Esophagus (tissue), 2 donors: ENCODE data around the gene RNF38. TPM values are rescaled to one million over a fixed set of nuclear protein-coding genes. Genes with fewer than 3 reads are reported as not detected.
"Not testable (repeated sequence)": the region's sequence is repeated elsewhere in the genome, so short reads cannot be mapped to it uniquely, and the experiment has no call there.

Experiments
- H3K27ac ChIP-seq, 2 donors: one replicate each; pipeline ENCODE4 v1.5.1; 2013; ENCODE audit warnings: low read depth in 2 of 2, mild to moderate bottlenecking in 2 of 2, inconsistent platforms in 1 of 2, low read length in 1 of 2, moderate library complexity in 1 of 2
- H3K27me3 ChIP-seq, 2 donors: one replicate each; pipeline ENCODE4 v1.6.1; 2013; ENCODE audit warnings: low read length in 2 of 2, control low read depth in 1 of 2, mild to moderate bottlenecking in 1 of 2; ENCODE audit not compliant: insufficient read depth in 2 of 2, control insufficient read depth in 1 of 2
- H3K36me3 ChIP-seq, 2 donors: one replicate each; pipeline ENCODE4 v1.6.1; 2013; ENCODE audit warnings: low read length in 1 of 2; ENCODE audit not compliant: control insufficient read depth in 2 of 2, insufficient read depth in 2 of 2
- H3K4me1 ChIP-seq, 2 donors: one replicate each; pipeline ENCODE4 v1.6.1; 2013; ENCODE audit warnings: low read length in 1 of 2; ENCODE audit not compliant: control insufficient read depth in 2 of 2, insufficient read depth in 2 of 2
- H3K4me3 ChIP-seq, 2 donors: one replicate each; pipeline ENCODE4 v1.5.1; 2013; ENCODE audit warnings: low read length in 2 of 2, mild to moderate bottlenecking in 2 of 2, low read depth in 1 of 2, moderate library complexity in 1 of 2
- H3K9me3 ChIP-seq, 2 donors: one replicate each; pipeline ENCODE4 v1.6.1; 2013; ENCODE audit warnings: mild to moderate bottlenecking in 2 of 2, low read depth in 1 of 2, low read length in 1 of 2, moderate library complexity in 1 of 2; ENCODE audit not compliant: control insufficient read depth in 2 of 2, insufficient read depth in 1 of 2
- WGBS, 2 donors: extraction: QIAGEN DNeasy Blood & Tissue Kit; methylation state at CpG; one replicate each; pipeline ENCODE4 v1.1.7; 2013; 5-methylcytosine and 5-hydroxymethylcytosine counted together
- polyA plus RNA-seq, 2 donors: library from polyadenylated mRNA; stranded (reverse); fragments of 200-250 nt; gene quantifications; one replicate each; pipeline ENCODE4 v1.2.3, GENCODE V29; 2013
- donor health status: healthy with polysubstance abuse.
- donor health status: Bipolar disorder and iron deficiency.

The RNF38 gene
- polyA plus RNA-seq, 2 donors = 5.0 to 7.7 TPM

DNA sequence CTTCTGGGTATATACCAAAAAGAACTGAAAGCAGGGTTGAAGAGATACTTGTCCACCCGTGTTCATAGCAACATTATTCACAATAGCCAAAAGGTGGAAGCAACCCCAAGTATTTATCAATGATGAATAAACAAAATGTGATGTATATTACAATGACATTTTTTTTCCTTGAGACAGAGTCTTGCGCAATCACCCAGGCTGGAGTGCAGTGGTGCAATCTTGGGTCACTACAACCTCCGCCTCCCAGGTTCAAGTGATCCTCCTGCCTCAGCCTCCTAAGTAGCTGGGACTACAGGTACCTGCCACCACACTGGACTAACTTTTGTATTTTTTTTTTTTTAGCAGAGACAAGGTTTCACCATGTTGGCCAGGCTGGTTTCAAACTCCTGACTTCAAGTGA is 11.3 kb upstream of the RNF38 start:
- H3K4me3 ChIP-seq, H3K4me1 ChIP-seq, H3K27me3 ChIP-seq, H3K27ac ChIP-seq, H3K9me3 ChIP-seq, H3K36me3 ChIP-seq: not testable (repeated sequence)
- 95 to 96% methylated on average over 3 of the region's 3 CpGs for WGBS, 2 donors

DNA sequence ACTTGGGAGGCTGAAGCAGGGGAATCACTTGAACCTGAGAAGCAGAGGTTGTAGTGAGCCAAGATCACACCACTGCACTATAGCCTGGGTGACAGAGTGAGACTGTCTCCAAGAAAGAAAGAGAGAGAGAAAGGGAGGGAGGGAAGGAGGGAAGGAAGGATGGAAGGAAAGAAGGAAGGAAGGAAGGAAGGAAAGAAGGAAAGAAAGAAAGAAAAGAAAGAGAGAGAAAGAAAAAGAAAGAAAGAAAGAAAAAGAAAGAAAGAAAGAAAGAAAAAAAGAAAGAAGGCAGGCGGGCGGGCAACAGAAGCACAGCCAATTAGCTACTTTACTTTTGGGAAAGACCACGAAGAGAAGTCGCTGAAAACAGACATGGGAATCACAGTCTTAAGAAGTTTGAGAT is 9.0 kb upstream of the RNF38 start:
- not testable (repeated sequence) for H3K36me3 ChIP-seq, H3K9me3 ChIP-seq, H3K27me3 ChIP-seq, H3K4me1 ChIP-seq, H3K4me3 ChIP-seq, H3K27ac ChIP-seq
- 95 to 99% methylated on average over 4 of the region's 4 CpGs for WGBS, 2 donors

DNA sequence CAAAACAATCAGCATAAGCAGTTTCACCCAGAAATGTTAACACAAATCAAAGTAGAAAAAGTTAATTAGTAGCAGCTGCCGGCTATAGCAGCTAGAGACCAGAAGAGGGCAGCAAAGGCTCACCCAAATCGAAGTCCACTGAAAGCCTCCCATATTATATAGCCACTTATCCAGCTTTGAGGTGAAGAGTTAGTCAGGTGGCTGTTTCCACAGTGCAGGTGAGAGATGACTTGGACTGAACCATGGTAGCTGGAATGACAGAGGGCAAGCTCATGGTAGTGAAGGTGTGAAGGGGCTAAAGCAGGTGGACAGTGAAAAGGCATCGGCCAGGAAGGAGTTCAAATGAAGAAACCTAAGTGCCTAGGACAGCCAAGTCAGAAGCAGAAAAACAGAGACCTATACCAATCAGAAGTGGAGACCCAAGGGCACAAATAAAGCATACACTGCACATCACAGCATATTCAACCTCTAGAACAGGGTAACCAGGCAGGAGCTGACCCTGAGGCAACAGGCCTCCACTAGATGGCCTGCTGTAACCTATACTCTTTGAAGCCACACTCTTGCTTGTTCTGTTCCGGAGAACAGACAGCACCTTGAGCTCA is 7.2 kb upstream of the RNF38 start:
- Histone ChIP-seq H3K4me3 (no peak overlapping the region), H3K36me3 (no peaks in the 10 kb centered on the region), H3K27ac (no peak overlapping the region), H3K9me3 (no peaks in the 10 kb centered on the region), H3K27me3 (no peaks in the 10 kb centered on the region), H3K4me1 (no peaks in the 10 kb centered on the region)
- 36 to 38% methylated on average over 4 of the region's 4 CpGs for WGBS, 2 donors

DNA sequence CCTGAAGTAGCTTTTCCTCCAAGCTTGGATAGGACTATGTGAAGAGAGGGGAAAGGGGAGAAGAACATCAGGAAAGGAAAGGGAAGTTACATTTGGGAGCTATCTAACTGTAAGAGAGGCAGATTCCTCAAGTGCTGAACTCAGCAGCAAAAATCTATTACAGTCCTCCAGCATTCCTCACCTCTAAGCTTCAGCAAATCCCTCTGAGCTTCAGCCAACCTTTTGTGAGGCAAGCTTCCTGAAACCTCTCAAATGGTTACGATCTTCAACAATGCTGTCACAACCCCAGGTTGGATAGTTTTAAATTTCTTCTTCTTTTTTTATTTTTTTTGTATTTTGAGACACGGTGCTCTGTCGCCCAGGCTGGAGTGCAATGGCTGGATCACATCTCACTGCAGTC is 2.5 kb upstream of the RNF38 start:
- no peaks in the 10 kb centered on the region for H3K36me3 ChIP-seq
- no peaks in the 10 kb centered on the region for H3K27me3 ChIP-seq
- H3K4me3 ChIP-seq = no peak overlapping the region
- 45 to 68% methylated on average over 3 of the region's 3 CpGs for WGBS, 2 donors
- H3K27ac ChIP-seq = no peak overlapping the region
- H3K9me3 ChIP-seq = no peaks in the 10 kb centered on the region
- H3K4me1 ChIP-seq = no peaks in the 10 kb centered on the region

DNA sequence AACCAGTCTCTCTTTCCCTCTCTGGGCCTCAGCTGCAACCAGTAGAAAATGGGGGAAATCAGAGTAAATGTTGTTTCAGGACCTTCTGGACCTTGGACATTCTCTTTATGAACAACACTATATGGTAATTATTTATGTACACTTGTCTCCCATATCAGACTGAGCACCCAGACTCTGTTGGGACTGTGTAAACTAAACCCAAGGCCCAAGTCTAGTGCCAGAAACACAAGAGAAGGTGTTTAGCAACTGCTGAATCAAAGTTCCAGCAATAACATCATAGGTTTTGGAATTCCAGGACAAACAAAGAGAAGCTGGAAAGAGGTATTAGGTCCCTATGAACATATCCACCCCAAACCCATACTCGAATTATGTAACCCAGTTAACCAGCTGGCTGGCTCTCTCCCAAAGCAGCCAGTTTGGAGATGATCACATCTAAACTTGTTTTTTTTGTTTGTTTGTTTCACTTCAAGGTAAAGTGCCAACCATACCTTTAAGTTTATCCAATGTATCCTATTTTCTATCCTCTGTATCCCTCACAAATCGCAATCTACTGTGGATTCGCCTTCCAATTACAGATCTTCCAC is 1.9 kb upstream of the RNF38 start:
- no peaks in the 10 kb centered on the region for H3K9me3 ChIP-seq
- no peak overlapping the region for H3K27ac ChIP-seq
- peak overlapping the region in 1 of 2 donors; percentile 72 for H3K4me3 ChIP-seq
- H3K27me3 ChIP-seq = no peaks in the 10 kb centered on the region
- whole genome bisulfite sequencing, 2 donors = 74 to 76% methylated on average over 3 of the region's 3 CpGs
- H3K36me3 ChIP-seq = no peaks in the 10 kb centered on the region
- H3K4me1 ChIP-seq = no peaks in the 10 kb centered on the region

DNA sequence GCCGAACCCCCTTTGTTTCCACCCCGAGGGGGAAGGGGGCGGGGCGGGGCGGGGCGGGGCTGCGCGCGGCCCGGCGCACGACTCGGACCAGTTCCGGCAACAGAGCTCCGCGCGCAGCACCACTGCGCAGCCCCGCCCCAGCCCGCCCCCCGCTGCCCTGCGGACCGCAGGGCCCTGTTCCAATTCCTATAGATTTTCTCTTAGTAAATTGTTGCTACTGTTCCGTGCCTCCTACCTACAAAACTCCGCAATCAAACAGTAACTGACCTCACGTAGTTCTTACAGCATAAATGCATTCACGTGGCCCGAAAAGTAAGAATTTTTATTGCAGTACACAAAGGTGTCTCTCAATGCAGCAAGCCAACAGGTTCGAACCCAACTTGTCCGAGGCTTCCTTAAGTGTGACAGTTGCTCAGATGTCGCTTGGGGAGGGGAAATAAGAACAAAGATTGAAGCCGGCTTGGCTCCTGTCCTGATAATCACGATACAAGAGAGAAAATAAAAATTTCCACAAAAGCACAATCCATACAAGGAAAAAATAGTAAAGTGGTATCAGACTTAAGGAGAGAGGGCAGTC is 1.2 kb upstream of the RNF38 start:
- Histone ChIP-seq H3K36me3 (no peaks in the 10 kb centered on the region), H3K27me3 (no peaks in the 10 kb centered on the region), H3K4me1 (no peaks in the 10 kb centered on the region), H3K27ac (peak overlapping the region; percentile 98 to 99), H3K9me3 (no peaks in the 10 kb centered on the region), H3K4me3 (peak overlapping the region; percentile 72 to 79)
- 1 to 2% methylated on average over 19 to 33 of the region's 33 CpGs for WGBS, 2 donors

DNA sequence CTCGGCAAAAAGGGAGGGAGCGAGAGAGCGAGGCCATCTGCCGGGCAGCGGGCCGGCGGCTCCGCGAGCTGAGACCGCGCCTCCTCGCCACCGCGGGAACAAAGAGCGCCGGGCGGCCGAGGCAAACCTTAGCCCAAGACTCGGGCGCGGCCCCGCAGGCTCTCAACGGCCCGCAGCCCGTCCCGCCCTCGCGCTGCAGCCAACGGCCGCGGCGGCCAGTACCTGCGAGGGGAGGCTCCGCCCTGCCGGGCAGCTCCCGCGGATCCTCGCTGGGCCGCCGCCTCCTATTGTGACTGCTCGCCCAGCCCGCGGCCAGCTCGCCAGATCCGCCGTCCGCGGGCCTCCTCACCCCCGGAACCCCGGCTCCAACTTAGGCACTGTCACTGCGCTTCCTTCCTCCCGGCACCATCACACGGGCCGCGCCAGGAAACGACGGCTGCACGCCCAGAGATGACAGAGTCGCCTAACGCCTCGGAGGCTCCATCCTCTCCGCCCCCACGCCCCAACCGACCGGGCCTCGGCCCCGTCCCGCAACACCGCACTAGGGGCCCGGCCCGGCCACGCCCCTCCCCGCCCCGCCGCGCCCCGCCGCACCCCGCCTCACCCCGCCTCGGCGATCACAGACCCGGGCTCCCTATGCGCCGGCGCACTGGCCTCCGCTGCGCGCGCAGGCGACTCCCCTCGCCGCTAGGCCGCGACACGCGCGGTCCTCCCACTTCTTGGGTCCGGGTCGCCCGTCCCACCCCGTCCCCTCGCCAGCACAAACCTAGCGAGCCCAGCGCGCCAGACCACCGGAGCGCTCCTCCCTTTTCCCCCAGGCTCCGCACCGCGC is 479 bp upstream of the RNF38 start:
- no peaks in the 10 kb centered on the region for H3K9me3 ChIP-seq
- H3K4me1 ChIP-seq = no peaks in the 10 kb centered on the region
- H3K4me3 ChIP-seq = peak overlapping the region; percentile 72 to 79
- H3K36me3 ChIP-seq = no peaks in the 10 kb centered on the region
- peak overlapping the region; percentile 98 to 99 for H3K27ac ChIP-seq
- WGBS, 2 donors = 0 to 1% methylated on average over 62 to 111 of the region's 111 CpGs
- no peaks in the 10 kb centered on the region for H3K27me3 ChIP-seq

DNA sequence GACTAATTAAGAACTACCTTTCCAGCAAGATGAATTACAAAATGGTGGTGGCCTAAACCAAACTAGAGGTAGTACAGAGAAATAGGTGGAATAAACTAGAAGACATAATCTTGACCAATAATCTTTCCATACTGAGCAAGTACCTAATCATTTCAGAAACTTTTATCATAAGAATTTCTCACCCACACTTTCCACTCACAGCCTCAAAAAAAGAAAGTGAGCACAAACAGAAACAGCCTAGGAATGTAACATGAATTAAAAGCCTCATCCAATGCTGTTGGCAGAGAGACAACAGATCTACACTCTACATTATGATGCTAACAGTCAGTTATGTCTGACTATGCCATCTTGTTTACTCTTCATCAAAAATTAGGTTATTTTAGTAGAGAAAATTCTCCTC is 1.3 kb downstream of the RNF38 start:
- no peaks in the 10 kb centered on the region for H3K36me3 ChIP-seq
- H3K4me3 ChIP-seq = peak overlapping the region in 1 of 2 donors; percentile 24
- H3K9me3 ChIP-seq = no peaks in the 10 kb centered on the region
- H3K27me3 ChIP-seq = no peaks in the 10 kb centered on the region
- no peaks in the 10 kb centered on the region for H3K4me1 ChIP-seq
- no peak overlapping the region for H3K27ac ChIP-seq

DNA sequence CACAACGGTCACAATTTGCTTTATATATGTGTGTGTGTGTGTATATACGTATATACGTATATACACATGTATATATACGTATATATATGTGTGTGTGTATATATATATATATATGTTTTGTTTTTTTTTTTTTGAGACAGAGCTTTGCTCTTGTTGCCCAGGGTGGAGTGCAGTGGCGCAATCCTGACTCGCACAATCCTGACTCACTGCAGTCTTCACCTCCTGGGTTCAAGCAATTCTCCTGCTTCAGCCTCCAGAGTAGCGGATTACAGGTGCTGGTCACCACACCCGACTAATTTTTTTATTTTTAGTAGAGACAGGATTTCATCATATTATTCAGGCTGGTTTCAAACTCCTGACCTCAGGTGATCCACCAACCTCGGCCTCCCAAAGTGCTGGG is 3.1 kb downstream of the RNF38 start:
- no peaks in the 10 kb centered on the region for H3K36me3 ChIP-seq
- H3K4me1 ChIP-seq = no peaks in the 10 kb centered on the region
- WGBS, 2 donors = 86 to 89% methylated on average over 9 of the region's 9 CpGs
- no peaks in the 10 kb centered on the region for H3K9me3 ChIP-seq
- H3K4me3 ChIP-seq = no peak overlapping the region
- no peaks in the 10 kb centered on the region for H3K27me3 ChIP-seq
- no peak overlapping the region for H3K27ac ChIP-seq
